GM12878 (cell line): ENCODE results near the gene PDSS2. TPM values are rescaled to one million over a fixed set of nuclear protein-coding genes. Genes with fewer than 3 reads are reported as not detected.

ENCODE experiments used
- ATAC-seq: fragments of 200-7000 bp; cut with Tn5 transposase; 3 replicates; pipeline ENCODE4 v1.9.1; 2020; ENCODE audit warnings: mild to moderate bottlenecking, moderate library complexity
- BruUV-seq: library from RNA; stranded (reverse); fragments of 400-500 nt; replicated peaks from 2 replicates; lab custom pipeline; 2021; lab: Mats Ljungman, UMichigan
- CTCF ChIA-PET: fragments of 300-600 bp; sonication (Branson Sonifier 250); formaldehyde crosslinking; extraction: SDS; loops from one replicate; lab custom pipeline; 2021; ENCODE audit warnings: inconsistent platforms; lab: Yijun Ruan, JAX
- POLR2A ChIA-PET: fragments of 350-600 bp; formaldehyde crosslinking; extraction: SDS; loops from one replicate; lab custom pipeline; 2021; ENCODE audit warnings: inconsistent platforms; lab: Charles Lee
- RAD21 ChIA-PET: fragments of 300-600 bp; sonication (Branson Sonifier 250); formaldehyde crosslinking; loops from one replicate; lab custom pipeline; 2023; ENCODE audit warnings: antibody characterized with exemption; ENCODE audit not compliant: unreplicated experiment; lab: Charles Lee
- SMC1A ChIA-PET: fragments of 300-600 bp; sonication (Branson Sonifier 250); formaldehyde crosslinking; loops from one replicate; lab custom pipeline; 2023; ENCODE audit not compliant: unreplicated experiment, uncharacterized antibody; lab: Charles Lee
- DNase-seq: peaks from one replicate; pipeline ENCODE4 v3.0.0-alpha.2; 2011; ENCODE audit warnings: low read depth, low spot score
- FAIRE-seq: peaks from 3 replicates; lab custom pipeline; 2011; peaks lifted over from hg19 to GRCh38; lab: Jason Lieb, UNC
- H2AFZ ChIP-seq: 2 replicates; pipeline ENCODE4 v1.6.0; 2011; ENCODE audit warnings: low read depth, low read length, control low read depth; ENCODE audit not compliant: control insufficient read depth
- H3K27ac ChIP-seq: 2 replicates; pipeline ENCODE4 v1.5.1; 2011; ENCODE audit warnings: control low read depth; ENCODE audit not compliant: control insufficient read depth, insufficient read depth
- H3K27me3 ChIP-seq, 2 experiments: replicated peaks in 1 of 2; 2 replicates each; pipeline versions ENCODE4 v1.6.0 to v1.6.1; 2011; ENCODE audit warnings: low read length in 1 of 2; ENCODE audit not compliant: control insufficient read depth in 2 of 2, insufficient read depth in 2 of 2
- H3K36me3 ChIP-seq, 2 experiments: 2 replicates each; pipeline ENCODE4 v1.5.1; 2011; ENCODE audit warnings: low read length in 1 of 2; ENCODE audit not compliant: control insufficient read depth in 2 of 2, insufficient read depth in 2 of 2
- H3K4me1 ChIP-seq: 2 replicates; pipeline ENCODE4 v1.6.1; 2011; ENCODE audit warnings: mild to moderate bottlenecking, low read length, moderate library complexity, mixed read lengths; ENCODE audit not compliant: control insufficient read depth, insufficient read depth
- H3K4me2 ChIP-seq: 2 replicates; pipeline ENCODE4 v1.6.0; 2011; ENCODE audit warnings: control low read depth; ENCODE audit not compliant: control insufficient read depth, insufficient read depth
- H3K4me3 ChIP-seq: fragments of 200-600 bp; sonication (generic); 2 replicates; pipeline ENCODE4 v1.5.1; 2016
- H3K79me2 ChIP-seq: 2 replicates; pipeline ENCODE4 v1.6.0; 2011; ENCODE audit warnings: low read length; ENCODE audit not compliant: control insufficient read depth, insufficient read depth
- H3K9ac ChIP-seq: 2 replicates; pipeline ENCODE4 v1.8.0; 2011; ENCODE audit warnings: low read length, control low read depth, mixed read lengths; ENCODE audit not compliant: control insufficient read depth, insufficient read depth
- H3K9me3 ChIP-seq: replicated peaks from 3 replicates; pipeline ENCODE4 v1.5.1; 2011; ENCODE audit warnings: mild to moderate bottlenecking, low read length; ENCODE audit not compliant: control insufficient read depth, insufficient read depth
- H4K20me1 ChIP-seq: 2 replicates; pipeline ENCODE4 v1.6.0; 2011; ENCODE audit not compliant: control insufficient read depth, insufficient read depth
- BCL3 ChIP-seq: IDR thresholded peaks from 2 replicates; pipeline ENCODE4 v1.6.1; 2011; ENCODE audit warnings: borderline replicate concordance, low read depth, mild to moderate bottlenecking, moderate library complexity, low read length; ENCODE audit not compliant: insufficient read depth, poor library complexity, severe bottlenecking
- CBFB ChIP-seq: IDR thresholded peaks from 2 replicates; pipeline ENCODE4 v1.6.1; 2016; ENCODE audit warnings: antibody characterized with exemption, low read depth
- JUND ChIP-seq: IDR thresholded peaks from 2 replicates; pipeline ENCODE4 v1.6.1; 2012; ENCODE audit warnings: low read depth, mild to moderate bottlenecking, low read length, improper control_type of control experiment, moderate library complexity
- LARP7 ChIP-seq: fragments of 450-650 bp; IDR thresholded peaks from 2 replicates; pipeline ENCODE4 v1.6.1; 2017; ENCODE audit warnings: mild to moderate bottlenecking
- MYB ChIP-seq: fragments of 150-350 bp; IDR thresholded peaks from 2 replicates; pipeline ENCODE4 v1.6.1; 2014; ENCODE audit warnings: mild to moderate bottlenecking, low read depth, low read length, borderline replicate concordance
- NFYA ChIP-seq: IDR thresholded peaks from 2 replicates; pipeline ENCODE4 v1.6.1; 2011; ENCODE audit warnings: low read depth, mild to moderate bottlenecking, low read length, improper control_type of control experiment, borderline replicate concordance
- POLR2AphosphoS5 ChIP-seq: IDR thresholded peaks from 2 replicates; pipeline ENCODE4 v1.6.1; 2011; ENCODE audit warnings: mild to moderate bottlenecking, low read length, inconsistent platforms
- RCOR1 ChIP-seq: conservative IDR thresholded peaks from 2 replicates; pipeline ENCODE4 v1.6.1; 2012; ENCODE audit warnings: low read depth, low read length, improper control_type of control experiment
- RELA ChIP-seq: fragments of 450-650 bp; IDR thresholded peaks from 2 replicates; pipeline ENCODE4 v1.8.0; 2014; ENCODE audit warnings: borderline replicate concordance; ENCODE audit not compliant: partially characterized antibody
- SPI1 ChIP-seq: IDR thresholded peaks from 2 replicates; pipeline ENCODE4 v1.6.1; 2011; ENCODE audit warnings: low read depth, mild to moderate bottlenecking, low read length, moderate library complexity, borderline replicate concordance; ENCODE audit not compliant: insufficient read depth
- USF1 ChIP-seq: IDR thresholded peaks from 2 replicates; pipeline ENCODE4 v1.6.1; 2011; ENCODE audit warnings: borderline replicate concordance, low read depth, mild to moderate bottlenecking, moderate library complexity, mixed read lengths, low read length; ENCODE audit not compliant: insufficient read depth; ENCODE audit errors: extremely low read length
- WRNIP1 ChIP-seq: IDR thresholded peaks from 2 replicates; pipeline ENCODE4 v1.6.1; 2011; ENCODE audit warnings: low read depth, low read length, improper control_type of control experiment, borderline replicate concordance
- WGBS: methylation state at CpG from one replicate; pipeline ENCODE4 v1.1.6; 2016; ENCODE audit warnings: low lambda C conversion rate; ENCODE audit not compliant: insufficient replicate concordance, insufficient coverage; ENCODE audit errors: missing lambda C conversion rate; 5-methylcytosine and 5-hydroxymethylcytosine counted together
- in situ Hi-C: fragments of 300-500 bp; cut with MboI; formaldehyde crosslinking; loops from 9 replicates; pipeline ENCODE4 v1.14.3; 2018; ENCODE audit warnings: mixed read lengths
- intact Hi-C: fragments of 100-400 bp; cut with micrococcal nuclease; formaldehyde crosslinking; loops from one replicate; pipeline ENCODE4 v1.14.2; 2022; ENCODE audit not compliant: unreplicated experiment
- polyA plus RNA-seq, 11 experiments: library from polyadenylated mRNA; depleted of rRNA in 4 of 11; unstranded in 6 of 11; stranded (reverse) in 5 of 11; fragments of >200 nt; fragmentation: Nextera tagmentation in 4 of 11; fragmentation: Illumina TruSeq in 1 of 11; extraction: Ambion mirVana in 4 of 11; extraction: Trizol in 1 of 11; gene quantifications; 1 replicate in 1 of 11; 2 replicates in 10 of 11; pipeline versions ENCODE4 v1.2.1 to v1.2.3, GENCODE V29; 2011 to 2016; ENCODE audit warnings: inconsistent platforms in 2 of 11, missing spikeins in 2 of 11, low read depth in 1 of 11
- total RNA-seq, 4 experiments: library from RNA; depleted of rRNA in 3 of 4; stranded (reverse); fragments of >200 nt in 3 of 4; fragmentation: Illumina TruSeq in 1 of 4; extraction: Trizol in 1 of 4; gene quantifications; 2 replicates each; pipeline versions ENCODE4 v1.2.1 to v1.2.3, GENCODE V29; 2013 to 2021

PDSS2 gene
- total and polyA plus RNA-seq, 10 of the 15 experiments (the other 5 are each of a cell fraction or from before 2014, with no cell fraction given), result 7.7 to 15.5 (median 9.6) TPM

GRCh38 chr6:107342144-107342543, 117.2 kb downstream of the PDSS2 start:
- SMC1A ChIA-PET, result interaction anchor here (1.7 kb wide), 1 partner anchor 14 kb away, joined by 3 read pairs; no protein-coding TSS in a partner anchor
- CTCF ChIA-PET, result no interaction called here

More at GRCh38 chr6:107342144-107342543, 117.2 kb downstream of the PDSS2 start:
- Histone ChIP-seq H3K4me3 (no peak overlapping the region), H3K79me2 (no peaks in the 10 kb centered on the region), H3K9ac (no peak overlapping the region), H3K9me3 (no peaks in the 10 kb centered on the region), H3K27ac (no peak overlapping the region), H2AFZ (no peak overlapping the region), H3K27me3 (no peaks in the 10 kb centered on the region), H4K20me1 (no peaks in the 10 kb centered on the region), H3K4me1 (no peaks in the 10 kb centered on the region)
- in situ Hi-C loops, result no loop called here
- ATAC-seq (no peak), DNase-seq (no peak)
- no TSS peak for BruUV-seq
- intact Hi-C loops, result no loop called here
- POLR2A ChIA-PET, result interaction anchor here (0.6 kb wide), 1 partner anchor 349 kb away, joined by 3 read pairs; no protein-coding TSS in a partner anchor
- TF ChIP-seq WRNIP1, result no peak
- no peak for TF ChIP-seq JUND
- TF ChIP-seq BCL3, result no peak
- TF ChIP-seq NFYA, result no peak
- TF ChIP-seq USF1, result no peak
- no peak for TF ChIP-seq RCOR1
- no peak for TF ChIP-seq POLR2AphosphoS5
- no peak for TF ChIP-seq MYB
- TF ChIP-seq SPI1, result no peak
- TF ChIP-seq CBFB, result no peak
- no peak for TF ChIP-seq RELA
- TF ChIP-seq LARP7, result no peak
- TF ChIP-seq, all 136 proteins: peak for 0
- no peak overlapping the region for H3K4me2 ChIP-seq
- RAD21 ChIA-PET, result no interaction called here
- WGBS, result 99% methylated on average over 2 of the region's 2 CpGs
- no peak for FAIRE-seq
- H3K36me3 ChIP-seq, result no peaks in the 10 kb centered on the region
